ENCODE results near the gene SLC45A2.

SLC45A2 gene

GRCh38 chr5:34007621-34008600 is 23.4 kb upstream of the SLC45A2 start, which contains the start of gene AMACR:
AMACR (minus strand) TSS chr5:34008050; CDS start chr5:34008019, 31 bp downstream.
- DNase-seq: peak; percentile 75 to 99 (median 94)

GRCh38 chr5:34007201-34007620 is 22.7 kb upstream of the SLC45A2 start:
- DNase-seq: peak in 6 of 14 donors; percentile 13 to 35 (median 28)

- no peak for DNase-seq
Observed at GRCh38 chr5:34005681-34006080, 21.2 kb upstream of the SLC45A2 start.

GRCh38 chr5:34005211-34005610 is 20.7 kb upstream of the SLC45A2 start:
- DNase-seq: no peak

- no peak for DNase-seq
Observed at GRCh38 chr5:34003941-34004340, 19.4 kb upstream of the SLC45A2 start.

- no peak for DNase-seq
Observed at GRCh38 chr5:34002629-34003328, 18.3 kb upstream of the SLC45A2 start.

GRCh38 chr5:34001241-34001841 is 16.8 kb upstream of the SLC45A2 start:
- DNase-seq: no peak

- no peak for DNase-seq
Observed at GRCh38 chr5:33999978-34000377, 15.5 kb upstream of the SLC45A2 start.

- peak in 9 of 14 donors; percentile 8 to 81 (median 25) for DNase-seq
Observed at GRCh38 chr5:33997331-33997983, 13.0 kb upstream of the SLC45A2 start.

- no peak for DNase-seq
Observed at GRCh38 chr5:33995865-33996264, 11.4 kb upstream of the SLC45A2 start.

- no peak for DNase-seq
Observed at GRCh38 chr5:33994845-33995244, 10.4 kb upstream of the SLC45A2 start.

GRCh38 chr5:33992864-33993263 is 8.4 kb upstream of the SLC45A2 start:
- no peak for DNase-seq

- no peak for DNase-seq
Observed at GRCh38 chr5:33985447-33985846, 954 bp upstream of the SLC45A2 start.

GRCh38 chr5:33984178-33984577 is 315 bp downstream of the SLC45A2 start:
- DNase-seq: no peak

- DNase-seq: no peak
Observed at GRCh38 chr5:33981408-33982162, 2.9 kb downstream of the SLC45A2 start.

- DNase-seq: no peak
Observed at GRCh38 chr5:33980030-33980429, 4.5 kb downstream of the SLC45A2 start.

GRCh38 chr5:33978306-33978705 is 6.2 kb downstream of the SLC45A2 start:
- no peak for DNase-seq

- no peak for DNase-seq
Observed at GRCh38 chr5:33976307-33976706, 8.2 kb downstream of the SLC45A2 start.

GRCh38 chr5:33975852-33976251 is 8.6 kb downstream of the SLC45A2 start:
- DNase-seq: no peak

GRCh38 chr5:33973271-33973670 is 11.2 kb downstream of the SLC45A2 start:
- DNase-seq: no peak
